Uterus (tissue), 4 donors: Measurements from ENCODE around the gene SEZ6. TPM values are rescaled to one million over a fixed set of nuclear protein-coding genes. Genes with fewer than 3 reads are reported as not detected.

Experiments
- DNase-seq, 2 donors: peaks; one replicate each; pipeline ENCODE4 v3.0.0-alpha.2; 2019 to 2020
- H3K27ac ChIP-seq, 2 donors: fragments of 200-600 bp; sonication (generic); 1 replicate in 1 of 2; 2 replicates in 1 of 2; pipeline ENCODE4 v1.5.1; 2016 to 2018
- H3K27me3 ChIP-seq, 2 donors: fragments of 200-600 bp; sonication (generic); one replicate each; pipeline ENCODE4 v1.5.1; 2018 to 2019; ENCODE audit warnings: control low read depth in 1 of 2
- H3K36me3 ChIP-seq, 2 donors: fragments of 200-600 bp; sonication (generic); one replicate each; pipeline ENCODE4 v1.5.1; 2019; ENCODE audit warnings: control low read depth in 1 of 2
- H3K4me1 ChIP-seq, 2 donors: fragments of 200-600 bp; sonication (generic); one replicate each; pipeline ENCODE4 v1.5.1; 2018 to 2019; ENCODE audit warnings: control low read depth in 1 of 2
- H3K4me3 ChIP-seq, 2 donors: fragments of 200-600 bp; sonication (generic); 1 replicate in 1 of 2; 2 replicates in 1 of 2; pipeline ENCODE4 v1.5.1; 2018 to 2019; ENCODE audit warnings: mild to moderate bottlenecking in 1 of 2
- H3K9me3 ChIP-seq, 2 donors: fragments of 200-600 bp; sonication (generic); one replicate each; pipeline ENCODE4 v1.5.1; 2019; ENCODE audit warnings: control low read depth in 1 of 2
- CTCF ChIP-seq, 4 experiments: fragments of 200-600 bp in 2 of 4; fragments of 450-650 bp in 2 of 4; sonication (generic) in 2 of 4; IDR thresholded peaks; one replicate each; pipeline ENCODE4 v1.5.1; 2016 to 2019; ENCODE audit warnings: antibody characterized with exemption in 4 of 4, mild to moderate bottlenecking in 2 of 4, moderate library complexity in 1 of 4
- POLR2A ChIP-seq, 2 donors: fragments of 450-650 bp; IDR thresholded peaks; one replicate each; pipeline ENCODE4 v1.6.1; 2016; ENCODE audit warnings: antibody characterized with exemption in 2 of 2, mild to moderate bottlenecking in 1 of 2, moderate library complexity in 1 of 2
- intact Hi-C: fragments of 100-400 bp; cut with DNase I; formaldehyde crosslinking; loops from one replicate; pipeline ENCODE4 v1.15.1; 2023; ENCODE audit warnings: low total_unique reads
- total RNA-seq, 4 donors: library from RNA; depleted of rRNA in 3 of 4; stranded (reverse); fragments of >200 nt in 3 of 4; gene quantifications; one replicate each; pipeline versions ENCODE4 v1.1.0 to v1.2.4, GENCODE V29; 2014 to 2023
- donor health status: DM: yes; HTN: yes; CAD: no.

SEZ6 gene
- total RNA-seq, 4 donors from 2014 or later, result 0.07 TPM; not detected in 3

GRCh38 chr17:28999206-28999605, 6.6 kb downstream of the SEZ6 start:
- Histone ChIP-seq H3K4me3 (no peak overlapping the region), H3K9me3 (no peaks in the 10 kb centered on the region), H3K27ac (no peak overlapping the region), H3K27me3 (peaks cover 0 to 3% of the 10 kb centered on the region in 2 donors), H3K4me1 (no peaks in the 10 kb centered on the region), H3K36me3 (no peaks in the 10 kb centered on the region)
- no peak for DNase-seq
- intact Hi-C loops, result loop anchor here (10.0 kb wide), 1 partner anchor 416 kb away; no protein-coding TSS in a partner anchor
- TF ChIP-seq POLR2A (IDR thresholded peaks at IDR 0.05) (no peak), CTCF (IDR thresholded peaks at IDR 0.05) (no peak)

GRCh38 chr17:28997806-28998205, 8.0 kb downstream of the SEZ6 start:
- no peaks in the 10 kb centered on the region for H3K27me3 ChIP-seq
- no peak overlapping the region for H3K27ac ChIP-seq
- no peak for DNase-seq
- H3K36me3 ChIP-seq, result no peaks in the 10 kb centered on the region
- no peaks in the 10 kb centered on the region for H3K4me1 ChIP-seq
- no peaks in the 10 kb centered on the region for H3K9me3 ChIP-seq
- TF ChIP-seq CTCF (IDR thresholded peaks at IDR 0.05), result no peak
- TF ChIP-seq POLR2A (IDR thresholded peaks at IDR 0.05), result no peak
- no peak overlapping the region for H3K4me3 ChIP-seq
- intact Hi-C loops, result loop anchor here (10.0 kb wide), 1 partner anchor 417 kb away; no protein-coding TSS in a partner anchor

DNA sequence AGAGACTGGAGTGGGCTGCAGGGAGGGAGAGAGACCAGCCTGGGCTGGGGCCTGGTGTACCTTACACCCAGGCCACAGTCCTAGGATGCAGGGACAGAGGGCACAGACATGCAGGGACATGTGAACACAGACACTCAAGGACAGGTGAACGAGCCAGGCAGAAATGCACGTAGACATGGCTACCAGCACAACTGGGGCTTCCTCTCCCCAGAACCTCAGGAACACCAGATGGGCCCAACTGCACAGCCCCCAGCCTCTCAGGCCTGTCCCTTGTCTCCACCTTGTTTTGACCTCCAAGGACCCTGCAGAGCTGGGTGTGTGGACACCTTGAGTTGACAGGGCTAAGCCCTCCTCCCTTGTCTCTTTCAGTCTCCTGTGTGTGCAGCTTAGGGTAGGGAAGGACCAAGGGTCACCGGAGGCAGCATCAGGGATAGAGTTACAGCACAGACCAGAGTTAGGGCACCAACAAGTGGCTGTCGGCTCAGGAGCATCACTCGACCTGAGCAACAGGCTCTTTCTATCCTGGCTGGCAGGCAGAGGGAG, 9.2 kb downstream of the SEZ6 start:
- TF ChIP-seq CTCF (IDR thresholded peaks at IDR 0.05) (no peak), POLR2A (IDR thresholded peaks at IDR 0.05) (no peak)
- no peak overlapping the region for H3K27ac ChIP-seq
- no peaks in the 10 kb centered on the region for H3K9me3 ChIP-seq
- no peaks in the 10 kb centered on the region for H3K27me3 ChIP-seq
- intact Hi-C loops, result loop anchor here (10.0 kb wide), 1 partner anchor 418 kb away; no protein-coding TSS in a partner anchor
- no peaks in the 10 kb centered on the region for H3K36me3 ChIP-seq
- H3K4me1 ChIP-seq, result no peaks in the 10 kb centered on the region
- H3K4me3 ChIP-seq, result no peak overlapping the region
- no peak for DNase-seq

GRCh38 chr17:28993645-28994426, 12.0 kb downstream of the SEZ6 start:
- H3K4me1 ChIP-seq, result no peaks in the 10 kb centered on the region
- H3K4me3 ChIP-seq, result no peak overlapping the region
- H3K9me3 ChIP-seq, result no peaks in the 10 kb centered on the region
- no peak for TF ChIP-seq CTCF (IDR thresholded peaks at IDR 0.05)
- TF ChIP-seq POLR2A (IDR thresholded peaks at IDR 0.05), result no peak
- intact Hi-C loops, result loop anchor here (10.0 kb wide), 1 partner anchor 421 kb away; no protein-coding TSS in a partner anchor
- no peak overlapping the region for H3K27ac ChIP-seq
- H3K36me3 ChIP-seq, result no peaks in the 10 kb centered on the region
- H3K27me3 ChIP-seq, result no peaks in the 10 kb centered on the region
- DNase-seq, result no peak
